Muscle of leg (tissue), 11 donors: ENCODE data around the gene DKK3. TPM values are rescaled to one million over a fixed set of nuclear protein-coding genes. Genes with fewer than 3 reads are reported as not detected.
"Not testable (repeated sequence)": the region's sequence is repeated elsewhere in the genome, so short reads cannot be mapped to it uniquely, and the experiment has no call there.

Experiments
- DNase-seq: peaks from one replicate; pipeline ENCODE4 v3.0.0; 2013
- H3K27ac ChIP-seq: one replicate; pipeline ENCODE4 v1.5.1; 2013; ENCODE audit warnings: mild to moderate bottlenecking, low read length, control low read depth
- H3K27me3 ChIP-seq: one replicate; pipeline ENCODE4 v1.6.1; 2013; ENCODE audit warnings: low read length; ENCODE audit not compliant: control insufficient read depth, insufficient read depth
- H3K36me3 ChIP-seq: one replicate; pipeline ENCODE4 v1.6.1; 2013; ENCODE audit warnings: low read length; ENCODE audit not compliant: control insufficient read depth, insufficient read depth
- H3K4me1 ChIP-seq: one replicate; pipeline ENCODE4 v1.6.1; 2013; ENCODE audit warnings: low read length; ENCODE audit not compliant: control insufficient read depth, insufficient read depth
- H3K4me3 ChIP-seq: one replicate; pipeline ENCODE4 v1.5.1; 2013; ENCODE audit warnings: low read length, control low read depth
- H3K9me3 ChIP-seq: replicated peaks from 2 replicates; pipeline ENCODE4 v1.6.1; 2013; ENCODE audit warnings: low read depth, low read length; ENCODE audit not compliant: control insufficient read depth
- WGBS: methylation state at CpG from one replicate; pipeline ENCODE4 v1.1.5; 2013; ENCODE audit warnings: missing lambda C conversion rate; ENCODE audit not compliant: insufficient coverage; 5-methylcytosine and 5-hydroxymethylcytosine counted together
- polyA plus RNA-seq, 8 donors: library from polyadenylated mRNA; unstranded; fragments of 120-200 nt; gene quantifications; one replicate each; pipeline versions ENCODE4 v1.2.1 to v1.2.3, GENCODE V29; 2013; ENCODE audit warnings: inconsistent platforms in 1 of 8, low replicate concordance in 1 of 8; ENCODE audit not compliant: insufficient read length in 8 of 8, insufficient read depth in 1 of 8
- total RNA-seq: library from RNA; stranded (reverse); fragments of 120-200 nt; gene quantifications from one replicate; pipeline ENCODE4 v1.2.4, GENCODE V29; 2013

The DKK3 gene
- total and polyA plus RNA-seq, 9 donors = 53.3 to 128 (median 81.9) TPM

GRCh38 chr11:12048936-12049790 lies 40.7 kb upstream of the DKK3 start:
- H3K27ac ChIP-seq = no peak overlapping the region
- H3K36me3 ChIP-seq = no peaks in the 10 kb centered on the region
- no peaks in the 10 kb centered on the region for H3K9me3 ChIP-seq
- peaks cover 16% of the 10 kb centered on the region for H3K4me1 ChIP-seq
- H3K4me3 ChIP-seq = no peak overlapping the region
- no peaks in the 10 kb centered on the region for H3K27me3 ChIP-seq
- no peak for DNase-seq
- WGBS = 94% methylated on average over 18 of the region's 18 CpGs

GRCh38 chr11:12046636-12047236 lies 38.3 kb upstream of the DKK3 start:
- H3K4me1 ChIP-seq = peaks cover 13% of the 10 kb centered on the region
- no peaks in the 10 kb centered on the region for H3K9me3 ChIP-seq
- WGBS = 67% methylated on average over 5 of the region's 5 CpGs
- H3K36me3 ChIP-seq = no peaks in the 10 kb centered on the region
- H3K27me3 ChIP-seq = no peaks in the 10 kb centered on the region
- H3K4me3 ChIP-seq = no peak overlapping the region
- DNase-seq = no peak
- H3K27ac ChIP-seq = no peak overlapping the region

DNA sequence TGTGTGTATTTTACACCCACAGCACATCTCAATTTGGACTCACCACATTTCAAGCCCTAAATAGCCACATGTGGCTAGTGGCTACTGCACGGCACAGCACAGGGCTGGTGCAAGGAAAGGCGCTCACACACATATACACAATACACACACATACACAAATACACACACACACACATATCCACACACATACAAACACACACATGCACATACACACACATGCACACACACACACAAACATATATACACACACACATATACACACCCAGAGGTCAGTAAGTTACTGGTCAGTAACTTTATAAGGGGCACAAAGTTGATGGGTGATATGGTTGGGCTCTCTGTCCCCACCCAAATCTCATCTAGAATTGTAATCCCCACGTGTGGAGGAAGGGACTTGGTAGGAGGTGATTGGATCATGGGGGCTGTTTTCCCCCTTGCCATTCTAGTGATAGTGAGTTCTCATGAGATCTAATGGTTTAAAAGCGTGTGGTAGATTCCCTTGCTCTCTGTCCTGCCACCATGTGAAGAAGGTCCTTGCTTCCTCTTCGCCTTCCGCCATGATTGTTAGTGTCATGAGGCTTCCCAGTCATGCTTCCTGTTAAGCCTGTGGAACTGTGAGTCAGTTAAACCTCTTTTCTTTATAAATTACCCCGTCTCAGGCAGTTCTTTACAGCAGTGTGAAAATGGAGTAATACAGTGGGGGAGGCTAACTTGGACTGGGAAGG lies 37.6 kb upstream of the DKK3 start:
- no peaks in the 10 kb centered on the region for H3K36me3 ChIP-seq
- H3K4me1 ChIP-seq = peaks cover 13% of the 10 kb centered on the region
- H3K4me3 ChIP-seq = no peak overlapping the region
- H3K27me3 ChIP-seq = no peaks in the 10 kb centered on the region
- DNase-seq = no peak
- no peaks in the 10 kb centered on the region for H3K9me3 ChIP-seq
- WGBS = 94% methylated on average over 2 of the region's 7 CpGs
- H3K27ac ChIP-seq = no peak overlapping the region

GRCh38 chr11:12044799-12045198 lies 36.4 kb upstream of the DKK3 start:
- H3K27ac ChIP-seq = no peak overlapping the region
- H3K4me1 ChIP-seq = peaks cover 10% of the 10 kb centered on the region
- 80% methylated on average over 5 of the region's 8 CpGs for WGBS
- no peaks in the 10 kb centered on the region for H3K9me3 ChIP-seq
- no peak for DNase-seq
- no peaks in the 10 kb centered on the region for H3K27me3 ChIP-seq
- H3K4me3 ChIP-seq = no peak overlapping the region
- no peaks in the 10 kb centered on the region for H3K36me3 ChIP-seq

DNA sequence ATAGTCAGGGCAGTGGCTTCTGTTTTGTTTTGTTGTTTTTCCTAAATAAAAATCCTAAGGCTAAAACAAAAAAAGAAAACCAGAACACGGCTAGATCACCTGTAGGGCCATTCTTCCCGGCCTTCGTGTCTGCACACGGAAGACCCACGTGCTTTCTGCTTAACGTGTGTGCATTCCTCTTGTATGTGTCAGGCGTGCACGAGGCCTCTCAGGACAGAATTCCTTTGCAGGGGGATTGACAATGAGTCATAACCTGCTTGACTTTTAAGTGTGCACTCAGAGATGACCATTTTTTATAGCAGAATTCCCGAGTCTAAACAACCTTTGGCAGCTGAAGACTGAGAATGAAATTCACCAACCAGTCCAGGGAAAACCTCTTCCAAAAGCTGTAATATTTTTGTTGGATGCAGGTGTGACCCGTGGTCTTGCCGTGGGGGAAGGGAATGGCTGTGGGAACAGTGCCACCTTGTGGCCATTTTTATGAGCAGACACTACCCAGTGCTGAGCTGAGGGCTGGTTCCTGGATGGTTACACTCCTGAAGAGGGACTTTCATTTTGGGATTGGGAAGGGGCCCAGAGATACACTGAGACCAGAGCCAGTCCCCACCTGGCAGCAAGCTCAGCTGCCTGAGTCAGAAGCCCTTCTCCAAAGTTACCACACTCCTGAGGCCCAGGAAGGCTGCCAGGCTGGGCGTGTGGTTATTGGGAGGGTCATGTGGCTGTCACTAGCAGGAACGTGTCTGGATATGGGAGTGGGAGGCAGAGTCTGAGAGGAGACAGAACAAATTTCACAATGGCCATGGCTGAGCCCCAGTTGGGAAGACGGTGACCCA lies 35.7 kb upstream of the DKK3 start:
- 11% methylated on average over 14 of the region's 14 CpGs for WGBS
- no peak overlapping the region for H3K27ac ChIP-seq
- H3K27me3 ChIP-seq = no peaks in the 10 kb centered on the region

DNA sequence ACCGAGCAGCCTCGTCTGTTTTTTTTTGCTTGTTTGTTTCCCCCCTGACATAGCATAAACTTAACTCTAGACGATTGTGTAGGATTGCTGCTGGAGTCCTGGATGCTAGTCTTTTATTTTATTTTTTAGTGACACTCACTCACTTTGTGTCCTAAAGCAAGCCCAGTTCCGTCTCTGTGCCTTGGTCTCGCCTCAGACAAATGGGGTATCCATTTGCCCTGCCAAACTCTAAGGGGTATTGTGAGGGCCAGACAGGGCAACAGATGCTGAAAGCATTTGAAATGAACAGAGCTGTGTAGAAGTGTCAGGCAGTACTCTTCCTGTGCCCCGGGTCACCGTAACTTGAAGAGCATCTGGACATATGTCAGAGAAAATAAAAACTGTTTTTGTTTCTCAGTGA lies 34.8 kb upstream of the DKK3 start:
- WGBS = no CpG with 5 or more reads among the region's 7 CpGs

More for the DNA sequence above, 35.7 kb upstream of the DKK3 start:
- peak; percentile 92 for DNase-seq
- Histone ChIP-seq H3K36me3 (no peaks in the 10 kb centered on the region), H3K9me3 (no peaks in the 10 kb centered on the region), H3K4me3 (no peak overlapping the region), H3K4me1 (peaks cover 10% of the 10 kb centered on the region)

DNA sequence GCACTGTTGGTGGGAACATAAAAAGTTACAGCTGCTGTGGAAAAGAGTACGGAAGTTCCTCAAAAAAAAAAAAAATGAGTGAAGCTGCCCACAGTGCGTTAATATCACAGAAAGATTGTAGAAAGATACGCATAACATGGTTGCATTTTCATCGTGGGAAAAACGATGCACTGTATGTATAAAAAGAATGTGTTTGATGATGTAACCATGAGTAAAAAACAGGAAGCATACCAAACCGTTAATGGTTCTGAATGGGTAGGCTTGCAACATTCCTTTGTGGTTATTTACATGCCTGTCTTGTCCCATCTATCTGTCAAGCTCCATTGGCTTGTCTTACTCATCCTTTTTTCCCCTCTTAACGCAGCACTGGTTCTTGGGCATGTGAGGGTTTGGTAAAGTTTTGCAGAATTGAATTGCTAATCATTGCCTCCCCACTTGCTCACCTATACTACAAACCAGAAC lies 33.8 kb upstream of the DKK3 start:
- no peak for DNase-seq
- peaks cover 7% of the 10 kb centered on the region for H3K4me1 ChIP-seq
- no peaks in the 10 kb centered on the region for H3K36me3 ChIP-seq
- H3K9me3 ChIP-seq = no peaks in the 10 kb centered on the region
- H3K27ac ChIP-seq = no peak overlapping the region
- WGBS = 65% methylated on average over 5 of the region's 7 CpGs
- no peaks in the 10 kb centered on the region for H3K27me3 ChIP-seq
- H3K4me3 ChIP-seq = no peak overlapping the region

More for the DNA sequence above, 34.8 kb upstream of the DKK3 start:
- Histone ChIP-seq H3K27ac (no peak overlapping the region), H3K4me3 (no peak overlapping the region), H3K27me3 (no peaks in the 10 kb centered on the region), H3K36me3 (no peaks in the 10 kb centered on the region), H3K4me1 (peaks cover 10% of the 10 kb centered on the region), H3K9me3 (no peaks in the 10 kb centered on the region)
- no peak for DNase-seq

GRCh38 chr11:12040719-12041118 lies 32.3 kb upstream of the DKK3 start:
- 92% methylated on average over 4 of the region's 5 CpGs for WGBS
- H3K27me3 ChIP-seq, H3K36me3 ChIP-seq, H3K4me3 ChIP-seq, DNase-seq, H3K4me1 ChIP-seq, H3K27ac ChIP-seq, H3K9me3 ChIP-seq: not testable (repeated sequence)

- no peak overlapping the region for H3K4me3 ChIP-seq
- no peaks in the 10 kb centered on the region for H3K36me3 ChIP-seq
- H3K27me3 ChIP-seq = no peaks in the 10 kb centered on the region
- H3K27ac ChIP-seq = no peak overlapping the region
- no peak for DNase-seq
- H3K9me3 ChIP-seq = no peaks in the 10 kb centered on the region
- no peaks in the 10 kb centered on the region for H3K4me1 ChIP-seq
- whole genome bisulfite sequencing = no CpG with 5 or more reads among the region's 2 CpGs
Observed at GRCh38 chr11:12032968-12033367, 24.5 kb upstream of the DKK3 start.
